Placental epithelial cell (primary cell): ENCODE measurements around the gene ENTPD7. TPM values are rescaled to one million over a fixed set of nuclear protein-coding genes. Genes with fewer than 3 reads are reported as not detected.

Experiments
- small RNA-seq: library from RNA; depleted of rRNA; stranded (forward); fragments of <200 nt; gene quantifications from one replicate; pipeline ENCODE3, GENCODE V24; 2012
- total RNA-seq: library from RNA; depleted of rRNA; stranded (reverse); fragments of >200 nt; gene quantifications from 2 replicates; pipeline ENCODE4 v1.2.3, GENCODE V29; 2012

The ENTPD7 gene
- 17.7 and 26.0 TPM in 2 replicates for total RNA-seq

GRCh38 chr10:99659031-99659867, at the start of gene ENTPD7:
Gene ENTPD7 (plus strand): TSS chr10:99659509. CDS start chr10:99659957, 448 bp downstream.

GRCh38 chr10:99619851-99620710, 39.2 kb upstream of the ENTPD7 start, which contains the start of gene SLC25A28:
Gene SLC25A28 (minus strand): TSS chr10:99620439. CDS start chr10:99620335, 104 bp downstream.

GRCh38 chr10:99732033-99732842, 72.9 kb downstream of the ENTPD7 start, which contains the start of the genes COX15 and CUTC:
Gene COX15 (minus strand): TSS chr10:99732127. CDS start chr10:99732049, 78 bp downstream.
Gene CUTC (plus strand): TSS chr10:99732234. CDS start chr10:99732349, 115 bp downstream.

Small RNA genes within 50 kb of the gene (small RNA-seq; reads per million reads assigned to genes)
- gene AL133353.1, result not detected

Other genes starting within 250 kb of the ENTPD7 start
- 9.8 and 33.7 TPM in 2 replicates for gene GOT1, start 228.9 kb upstream of the ENTPD7 start, total RNA-seq
- not detected in 2 replicates for gene NKX2-3, start 126.6 kb upstream of the ENTPD7 start, total RNA-seq
- 7.4 and 16.5 TPM in 2 replicates for gene SLC25A28, start 39.1 kb upstream of the ENTPD7 start, total RNA-seq
- gene COX15, start 72.6 kb downstream of the ENTPD7 start, total RNA-seq, result 35.0 and 37.3 TPM in 2 replicates
- 6.8 and 11.8 TPM in 2 replicates for gene CUTC, start 72.7 kb downstream of the ENTPD7 start, total RNA-seq
- gene ABCC2, start 123.1 kb downstream of the ENTPD7 start, total RNA-seq, result 2.5 and 3.9 TPM in 2 replicates